ENCODE measurements around the gene TMEM256.

Gene TMEM256

GRCh38 chr17:7407485-7408251 is 3.8 kb upstream of the TMEM256 start, which contains the start of gene NLGN2:
TSS of gene NLGN2 (plus strand) at chr17:7407845. CDS start at chr17:7408256, 411 bp downstream.
- no peak for DNase-seq (ENCODE audit: low read depth)

- DNase-seq (ENCODE audit: low read depth), result no peak
Measured at GRCh38 chr17:7407082-7407481, 3.2 kb upstream of the TMEM256 start.

- DNase-seq (ENCODE audit: low read depth), result no peak
Measured at GRCh38 chr17:7406235-7406825, 2.4 kb upstream of the TMEM256 start.

- no peak for DNase-seq (ENCODE audit: low read depth)
Measured at GRCh38 chr17:7405350-7406234, 1.7 kb upstream of the TMEM256 start.

- peak; percentile 61 for DNase-seq (ENCODE audit: low read depth)
Measured at GRCh38 chr17:7404737-7405349, 946 bp upstream of the TMEM256 start.

- no peak for DNase-seq (ENCODE audit: low read depth)
Measured at GRCh38 chr17:7403727-7403976, 245 bp downstream of the TMEM256 start.

GRCh38 chr17:7403043-7403726 is 712 bp downstream of the TMEM256 start:
- peak; percentile 9 for DNase-seq (ENCODE audit: low read depth)

- no peak for DNase-seq (ENCODE audit: low read depth)
Measured at GRCh38 chr17:7398612-7399011, 5.3 kb downstream of the TMEM256 start.

GRCh38 chr17:7396147-7396546 is 7.8 kb downstream of the TMEM256 start:
- DNase-seq (ENCODE audit: low read depth), result no peak

- DNase-seq (ENCODE audit: low read depth), result peak; percentile 81
Measured at GRCh38 chr17:7394452-7395191, 9.3 kb downstream of the TMEM256 start, which contains the start of gene PLSCR3. TSS of gene PLSCR3 (minus strand) at chr17:7394525. CDS start at chr17:7394110, 415 bp downstream.

- DNase-seq (ENCODE audit: low read depth), result no peak
Measured at GRCh38 chr17:7393613-7394451, 10.1 kb downstream of the TMEM256 start.

- DNase-seq (ENCODE audit: low read depth), result no peak
Measured at GRCh38 chr17:7392696-7393612, 10.9 kb downstream of the TMEM256 start.

- no peak for DNase-seq (ENCODE audit: low read depth)
Measured at GRCh38 chr17:7391307-7391706, 12.6 kb downstream of the TMEM256 start.

GRCh38 chr17:7389924-7390910 is 13.7 kb downstream of the TMEM256 start:
- no peak for DNase-seq (ENCODE audit: low read depth)

GRCh38 chr17:7388856-7389255 is 15.0 kb downstream of the TMEM256 start:
- DNase-seq (ENCODE audit: low read depth), result no peak

GRCh38 chr17:7384489-7385081 is 19.3 kb downstream of the TMEM256 start:
- no peak for DNase-seq (ENCODE audit: low read depth)

- peak; percentile 68 for DNase-seq (ENCODE audit: low read depth)
Measured at GRCh38 chr17:7383742-7384488, 20.0 kb downstream of the TMEM256 start.
